Measurements from ENCODE around the gene CTNND2.

The CTNND2 gene

GRCh38 chr5:11306365-11306764, 597.9 kb downstream of the CTNND2 start:
- no peaks in the 10 kb centered on the region for H3K9me3 ChIP-seq (ENCODE audit: severe bottlenecking)
- no peak for TF ChIP-seq CTCF (IDR thresholded peaks at IDR 0.05; ENCODE audit: low read depth, low read length)
- H3K27ac ChIP-seq, result no peak overlapping the region
- H3K4me3 ChIP-seq (ENCODE audit: low read depth, low read length), result no peak overlapping the region
- H3K36me3 ChIP-seq, result no peaks in the 10 kb centered on the region
- H3K27me3 ChIP-seq (ENCODE audit: insufficient read depth, low read depth, severe bottlenecking), result no peaks in the 10 kb centered on the region
- no peak for DNase-seq

GRCh38 chr5:11305245-11305644, 599.0 kb downstream of the CTNND2 start:
- H3K27ac ChIP-seq, result no peak overlapping the region
- no peak overlapping the region for H3K4me3 ChIP-seq (ENCODE audit: low read depth, low read length)
- TF ChIP-seq CTCF (IDR thresholded peaks at IDR 0.05; ENCODE audit: low read depth, low read length), result no peak
- no peaks in the 10 kb centered on the region for H3K9me3 ChIP-seq (ENCODE audit: severe bottlenecking)
- DNase-seq, result no peak
- no peaks in the 10 kb centered on the region for H3K27me3 ChIP-seq (ENCODE audit: insufficient read depth, low read depth, severe bottlenecking)
- H3K36me3 ChIP-seq, result no peaks in the 10 kb centered on the region

GRCh38 chr5:11304641-11305040, 599.6 kb downstream of the CTNND2 start:
- Histone ChIP-seq H3K27me3 (ENCODE audit: insufficient read depth, low read depth, severe bottlenecking) (no peaks in the 10 kb centered on the region), H3K36me3 (no peaks in the 10 kb centered on the region), H3K4me3 (ENCODE audit: low read depth, low read length) (no peak overlapping the region), H3K9me3 (ENCODE audit: severe bottlenecking) (no peaks in the 10 kb centered on the region), H3K27ac (no peak overlapping the region)
- DNase-seq, result no peak
- TF ChIP-seq CTCF (IDR thresholded peaks at IDR 0.05; ENCODE audit: low read depth, low read length), result no peak

GRCh38 chr5:11302663-11303062, 601.6 kb downstream of the CTNND2 start:
- no peak overlapping the region for H3K4me3 ChIP-seq (ENCODE audit: low read depth, low read length)
- H3K9me3 ChIP-seq (ENCODE audit: severe bottlenecking), result no peaks in the 10 kb centered on the region
- H3K27ac ChIP-seq, result no peak overlapping the region
- H3K27me3 ChIP-seq (ENCODE audit: insufficient read depth, low read depth, severe bottlenecking), result no peaks in the 10 kb centered on the region
- TF ChIP-seq CTCF (IDR thresholded peaks at IDR 0.05; ENCODE audit: low read depth, low read length), result no peak
- H3K36me3 ChIP-seq, result no peaks in the 10 kb centered on the region
- DNase-seq, result no peak

GRCh38 chr5:11301171-11301570, 603.1 kb downstream of the CTNND2 start:
- Histone ChIP-seq H3K36me3 (no peaks in the 10 kb centered on the region), H3K27ac (no peak overlapping the region), H3K4me3 (ENCODE audit: low read depth, low read length) (no peak overlapping the region), H3K27me3 (ENCODE audit: insufficient read depth, low read depth, severe bottlenecking) (no peaks in the 10 kb centered on the region), H3K9me3 (ENCODE audit: severe bottlenecking) (no peaks in the 10 kb centered on the region)
- TF ChIP-seq CTCF (IDR thresholded peaks at IDR 0.05; ENCODE audit: low read depth, low read length), result no peak
- DNase-seq, result no peak

GRCh38 chr5:11300736-11301135, 603.5 kb downstream of the CTNND2 start:
- Histone ChIP-seq H3K27me3 (ENCODE audit: insufficient read depth, low read depth, severe bottlenecking) (no peaks in the 10 kb centered on the region), H3K4me3 (ENCODE audit: low read depth, low read length) (no peak overlapping the region), H3K27ac (no peak overlapping the region), H3K36me3 (no peaks in the 10 kb centered on the region), H3K9me3 (ENCODE audit: severe bottlenecking) (no peaks in the 10 kb centered on the region)
- DNase-seq, result no peak
- TF ChIP-seq CTCF (IDR thresholded peaks at IDR 0.05; ENCODE audit: low read depth, low read length), result no peak
